SK-N-SH (cell line): Measurements from ENCODE around the gene MMP24OS. TPM values are rescaled to one million over a fixed set of nuclear protein-coding genes. Genes with fewer than 3 reads are reported as not detected.
A peak's percentile ranks its signal among the peaks of the same experiment; 100 is the strongest.

Experiments used
- CTCF ChIA-PET: fragments of 300-600, 350-600 bp; formaldehyde crosslinking; extraction: SDS; loops from one replicate; lab custom pipeline; 2021; lab: Yijun Ruan, JAX
- POLR2A ChIA-PET: fragments of 350-600 bp; sonication (Branson Sonifier 250); formaldehyde crosslinking; extraction: SDS; loops from one replicate; lab custom pipeline; 2020; ENCODE audit warnings: antibody characterized with exemption, inconsistent platforms; lab: Yijun Ruan, JAX
- DNase-seq: peaks from one replicate; pipeline ENCODE4 v3.0.0; 2012
- H2AFZ ChIP-seq: fragments of 200-600 bp; sonication (generic); 2 replicates; pipeline ENCODE4 v1.8.1; 2016; ENCODE audit warnings: antibody characterized with exemption, mild to moderate bottlenecking, low read depth
- H3F3A ChIP-seq: fragments of 200-600 bp; sonication (generic); replicated peaks from 2 replicates; pipeline ENCODE3; 2016; ENCODE audit warnings: antibody characterized with exemption, mild to moderate bottlenecking; ENCODE audit not compliant: insufficient read depth
- H3K27ac ChIP-seq, 2 experiments: fragments of 200-500 bp in 1 of 2; fragments of 200-600 bp in 1 of 2; sonication (Bioruptor generic) in 1 of 2; sonication (generic), shearing (Covaris generic) in 1 of 2; 2 replicates each; pipeline versions ENCODE4 v1.5.1 to v1.6.1; 2014 to 2016; ENCODE audit warnings: low read depth in 2 of 2, inconsistent platforms in 1 of 2, low read length in 1 of 2, mild to moderate bottlenecking in 1 of 2, mixed read lengths in 1 of 2
- H3K27me3 ChIP-seq: fragments of 200-600 bp; sonication (generic), shearing (Covaris generic); 2 replicates; pipeline ENCODE4 v1.6.1; 2016; ENCODE audit warnings: mixed run types; ENCODE audit not compliant: insufficient read depth
- H3K36me3 ChIP-seq, 2 experiments: fragments of 200-500 bp in 1 of 2; fragments of 200-600 bp in 1 of 2; sonication (Bioruptor generic) in 1 of 2; sonication (generic) in 1 of 2; replicated peaks in 1 of 2; 2 replicates each; pipeline versions ENCODE3 to v1.5.1; 2014 to 2016; ENCODE audit warnings: low read length in 1 of 2, mild to moderate bottlenecking in 1 of 2; ENCODE audit not compliant: insufficient read depth in 2 of 2, control insufficient read depth in 1 of 2
- H3K4me1 ChIP-seq, 2 experiments: fragments of 200-500 bp in 1 of 2; fragments of 200-600 bp in 1 of 2; sonication (Bioruptor generic) in 1 of 2; sonication (generic), shearing (Covaris generic) in 1 of 2; 2 replicates each; pipeline versions ENCODE4 v1.5.1 to v1.6.1; 2014 to 2016; ENCODE audit warnings: low read depth in 1 of 2, low read length in 1 of 2, mixed run types in 1 of 2; ENCODE audit not compliant: insufficient read depth in 2 of 2, control insufficient read depth in 1 of 2
- H3K4me2 ChIP-seq: fragments of 200-600 bp; sonication (generic), shearing (Covaris generic); 2 replicates; pipeline ENCODE4 v1.6.1; 2017; ENCODE audit warnings: mixed run types
- H3K4me3 ChIP-seq, 2 experiments: fragments of 200-500 bp in 1 of 2; fragments of 200-600 bp in 1 of 2; sonication (Bioruptor generic) in 1 of 2; sonication (generic), shearing (Covaris generic) in 1 of 2; 2 replicates each; pipeline versions ENCODE4 v1.5.1 to v1.8.1; 2014 to 2016; ENCODE audit warnings: low read depth in 2 of 2, inconsistent platforms in 1 of 2, low read length in 1 of 2, mild to moderate bottlenecking in 1 of 2, mixed read lengths in 1 of 2, moderate library complexity in 1 of 2
- H3K79me2 ChIP-seq: fragments of 200-600 bp; sonication (generic); 2 replicates; pipeline ENCODE4 v1.8.1; 2017; ENCODE audit warnings: mild to moderate bottlenecking; ENCODE audit not compliant: insufficient read depth
- H3K9ac ChIP-seq: fragments of 200-600 bp; sonication (generic); 2 replicates; pipeline ENCODE4 v1.6.1; 2017; ENCODE audit warnings: mixed run types
- H3K9me2 ChIP-seq: fragments of 200-600 bp; sonication (generic); 2 replicates; pipeline ENCODE4 v1.6.1; 2017; ENCODE audit warnings: mixed run types
- H3K9me3 ChIP-seq: fragments of 200-600 bp; sonication (generic); 2 replicates; pipeline ENCODE4 v1.6.1; 2017; ENCODE audit warnings: mixed run types, mild to moderate bottlenecking, moderate library complexity
- H4K20me1 ChIP-seq: fragments of 200-600 bp; sonication (generic); 2 replicates; pipeline ENCODE4 v1.6.1; 2017; ENCODE audit warnings: mild to moderate bottlenecking, mixed run types; ENCODE audit not compliant: insufficient read depth
- ELF1 ChIP-seq: IDR thresholded peaks from 2 replicates; pipeline ENCODE4 v1.4.0; 2012
- EP300 ChIP-seq, 2 experiments: IDR thresholded peaks; 2 replicates each; pipeline versions ENCODE4 v1.4.0 to v1.6.1; 2012; ENCODE audit warnings: borderline replicate concordance in 1 of 2, low read depth in 1 of 2, low read length in 1 of 2
- EZH2phosphoT487 ChIP-seq: fragments of 200-600 bp; sonication (generic); IDR thresholded peaks from 2 replicates; pipeline ENCODE4 v1.6.1; 2017; ENCODE audit warnings: low read depth, mixed run types, mild to moderate bottlenecking, antibody characterized with exemption, moderate library complexity, borderline replicate concordance
- FOSL2 ChIP-seq: IDR thresholded peaks from 2 replicates; pipeline ENCODE4 v1.4.0; 2012; ENCODE audit warnings: low read depth, mild to moderate bottlenecking, moderate library complexity, borderline replicate concordance
- FOXJ3 ChIP-seq: sonication (generic); formaldehyde crosslinking; IDR thresholded peaks from 2 replicates; pipeline ENCODE4 v1.5.1; 2020; ENCODE audit warnings: mild to moderate bottlenecking, missing genetic modification reagents
- FOXM1 ChIP-seq: IDR thresholded peaks from 2 replicates; pipeline ENCODE4 v1.4.0; 2012; ENCODE audit warnings: low read depth, mild to moderate bottlenecking
- GABPA ChIP-seq: IDR thresholded peaks from 2 replicates; pipeline ENCODE4 v1.4.0; 2012; ENCODE audit warnings: low read depth, mild to moderate bottlenecking
- JUND ChIP-seq: IDR thresholded peaks from 2 replicates; pipeline ENCODE4 v1.4.0; 2012
- MAX ChIP-seq: IDR thresholded peaks from 2 replicates; pipeline ENCODE4 v1.4.0; 2012; ENCODE audit warnings: low read depth
- MXI1 ChIP-seq: IDR thresholded peaks from 2 replicates; pipeline ENCODE4 v1.6.1; 2012; ENCODE audit warnings: mild to moderate bottlenecking, low read depth, low read length, improper control_type of control experiment
- NFIC ChIP-seq: IDR thresholded peaks from 2 replicates; pipeline ENCODE4 v1.4.0; 2012; ENCODE audit warnings: borderline replicate concordance
- POLR2AphosphoS5 ChIP-seq: IDR thresholded peaks from 2 replicates; pipeline ENCODE4 v1.6.1; 2012; ENCODE audit warnings: low read depth, low read length
- SIN3A ChIP-seq: IDR thresholded peaks from 2 replicates; pipeline ENCODE4 v1.6.1; 2012; ENCODE audit warnings: low read depth, mild to moderate bottlenecking, low read length, moderate library complexity, borderline replicate concordance
- SMC3 ChIP-seq: IDR thresholded peaks from 2 replicates; pipeline ENCODE4 v1.6.1; 2012; ENCODE audit warnings: low read depth, low read length, improper control_type of control experiment
- TCF12 ChIP-seq: IDR thresholded peaks from 2 replicates; pipeline ENCODE4 v1.4.0; 2012
- TEAD4 ChIP-seq: IDR thresholded peaks from 2 replicates; pipeline ENCODE4 v1.4.0; 2012; ENCODE audit warnings: mild to moderate bottlenecking, borderline replicate concordance; ENCODE audit not compliant: insufficient read depth
- ZBTB33 ChIP-seq: IDR thresholded peaks from 2 replicates; pipeline ENCODE4 v1.4.0; 2012; ENCODE audit warnings: low read depth, borderline replicate concordance
- WGBS: methylation state at CpG from one replicate; pipeline ENCODE4 v1.1.6; 2017; ENCODE audit warnings: low lambda C conversion rate; 5-methylcytosine and 5-hydroxymethylcytosine counted together
- polyA plus RNA-seq, 3 experiments: library from polyadenylated mRNA; depleted of rRNA; stranded (reverse); fragments of >200 nt; gene quantifications; 2 replicates each; pipeline ENCODE4 v1.2.3, GENCODE V29; 2012
- TF ChIP-seq, protein P1 (sequence below): IDR thresholded peaks from 2 replicates; pipeline ENCODE4; 2012
- TF ChIP-seq, protein P2 (sequence below): fragments of 200-600 bp; sonication (generic); IDR thresholded peaks from 2 replicates; pipeline ENCODE4 v1.6.1; 2017; ENCODE audit warnings: antibody characterized with exemption, mild to moderate bottlenecking, moderate library complexity
- TF ChIP-seq, protein P3 (sequence below): fragments of 150-350 bp; IDR thresholded peaks from 2 replicates; pipeline ENCODE4 v1.6.1; 2017; ENCODE audit warnings: antibody characterized with exemption, low read length, low read depth, borderline replicate concordance

Gene MMP24OS
- polyA plus RNA-seq, 1 of the 3 experiments (the other 2 are of a cell fraction): 53.1 TPM

GRCh38 chr20:35232575-35232974 is 45.3 kb downstream of the MMP24OS start:
- Histone ChIP-seq H3K9ac (no peak overlapping the region), H3K9me2 (no peaks in the 10 kb centered on the region), H2AFZ (no peak overlapping the region), H3F3A (peaks cover 20% of the 10 kb centered on the region), H3K27me3 (no peaks in the 10 kb centered on the region), H3K9me3 (no peaks in the 10 kb centered on the region), H3K27ac (peak overlapping the region; percentile 29 to 51; a peak in 3 of 4 replicates), H4K20me1 (no peaks in the 10 kb centered on the region), H3K36me3 (no peaks in the 10 kb centered on the region), H3K4me1 (peaks cover 0 to 9% of the 10 kb centered on the region in 2 experiments; a peak in 2 of 4 replicates), H3K4me3 (no peak overlapping the region), H3K79me2 (no peaks in the 10 kb centered on the region), H3K4me2 (peak overlapping the region; percentile 39)
- WGBS: 50% methylated on average over 1 of the region's 2 CpGs
- no peak for DNase-seq
- CTCF ChIA-PET: interaction anchor here (0.6 to 1.2 kb wide), 4 partner anchors 8 to 136 kb away, joined by 3 read pairs; no protein-coding TSS in a partner anchor
- POLR2A ChIA-PET: no interaction called here
- TF ChIP-seq FOSL2 (peak; percentile 67; the same call in 1 of the 2 replicates), FOXJ3 (no peak), FOXM1 (no peak), TEAD4 (peak; percentile 67; the same call in 1 of the 2 replicates), POLR2AphosphoS5 (peak; percentile 29; the same call in 1 of the 2 replicates), ZBTB33 (peak; percentile 30; the same call in 1 of the 2 replicates), SIN3A (peak; percentile 49; the same call in 1 of the 2 replicates), JUND (peak; percentile 55), EP300 (IDR thresholded peaks at IDR 0.05; ENCODE audit: borderline replicate concordance in 1 of 2, low read depth in 1 of 2, low read length in 1 of 2) (peak in 1 of 2 experiments; percentile 66; a peak in 2 of 4 replicates), SMC3 (no peak), MXI1 (no peak), NFIC (peak; percentile 90), EZH2phosphoT487 (no peak), TCF12 (peak; percentile 71), MAX (0 out of 2 replicates have a peak, but pooled peaks have one; percentile 21), ELF1 (no peak), GABPA (no peak)
- TF ChIP-seq, protein P1, sequence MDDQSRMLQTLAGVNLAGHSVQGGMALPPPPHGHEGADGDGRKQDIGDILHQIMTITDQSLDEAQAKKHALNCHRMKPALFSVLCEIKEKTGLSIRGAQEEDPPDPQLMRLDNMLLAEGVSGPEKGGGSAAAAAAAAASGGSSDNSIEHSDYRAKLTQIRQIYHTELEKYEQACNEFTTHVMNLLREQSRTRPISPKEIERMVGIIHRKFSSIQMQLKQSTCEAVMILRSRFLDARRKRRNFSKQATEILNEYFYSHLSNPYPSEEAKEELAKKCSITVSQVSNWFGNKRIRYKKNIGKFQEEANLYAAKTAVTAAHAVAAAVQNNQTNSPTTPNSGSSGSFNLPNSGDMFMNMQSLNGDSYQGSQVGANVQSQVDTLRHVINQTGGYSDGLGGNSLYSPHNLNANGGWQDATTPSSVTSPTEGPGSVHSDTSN: peak; percentile 17; the same call in 1 of the 2 replicates
- TF ChIP-seq, protein P2, sequence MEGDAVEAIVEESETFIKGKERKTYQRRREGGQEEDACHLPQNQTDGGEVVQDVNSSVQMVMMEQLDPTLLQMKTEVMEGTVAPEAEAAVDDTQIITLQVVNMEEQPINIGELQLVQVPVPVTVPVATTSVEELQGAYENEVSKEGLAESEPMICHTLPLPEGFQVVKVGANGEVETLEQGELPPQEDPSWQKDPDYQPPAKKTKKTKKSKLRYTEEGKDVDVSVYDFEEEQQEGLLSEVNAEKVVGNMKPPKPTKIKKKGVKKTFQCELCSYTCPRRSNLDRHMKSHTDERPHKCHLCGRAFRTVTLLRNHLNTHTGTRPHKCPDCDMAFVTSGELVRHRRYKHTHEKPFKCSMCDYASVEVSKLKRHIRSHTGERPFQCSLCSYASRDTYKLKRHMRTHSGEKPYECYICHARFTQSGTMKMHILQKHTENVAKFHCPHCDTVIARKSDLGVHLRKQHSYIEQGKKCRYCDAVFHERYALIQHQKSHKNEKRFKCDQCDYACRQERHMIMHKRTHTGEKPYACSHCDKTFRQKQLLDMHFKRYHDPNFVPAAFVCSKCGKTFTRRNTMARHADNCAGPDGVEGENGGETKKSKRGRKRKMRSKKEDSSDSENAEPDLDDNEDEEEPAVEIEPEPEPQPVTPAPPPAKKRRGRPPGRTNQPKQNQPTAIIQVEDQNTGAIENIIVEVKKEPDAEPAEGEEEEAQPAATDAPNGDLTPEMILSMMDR: no peak
- TF ChIP-seq, protein P3, sequence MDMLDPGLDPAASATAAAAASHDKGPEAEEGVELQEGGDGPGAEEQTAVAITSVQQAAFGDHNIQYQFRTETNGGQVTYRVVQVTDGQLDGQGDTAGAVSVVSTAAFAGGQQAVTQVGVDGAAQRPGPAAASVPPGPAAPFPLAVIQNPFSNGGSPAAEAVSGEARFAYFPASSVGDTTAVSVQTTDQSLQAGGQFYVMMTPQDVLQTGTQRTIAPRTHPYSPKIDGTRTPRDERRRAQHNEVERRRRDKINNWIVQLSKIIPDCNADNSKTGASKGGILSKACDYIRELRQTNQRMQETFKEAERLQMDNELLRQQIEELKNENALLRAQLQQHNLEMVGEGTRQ: no peak
- TF ChIP-seq, all 33 proteins: peak for 11
